T-helper 22 cell (primary cell): Measurements from ENCODE around the gene POLR2L.

Experiments used
- DNase-seq: peaks from one replicate; pipeline ENCODE4 v3.0.0-alpha.2; 2020; ENCODE audit warnings: low read depth

POLR2L gene

DNA sequence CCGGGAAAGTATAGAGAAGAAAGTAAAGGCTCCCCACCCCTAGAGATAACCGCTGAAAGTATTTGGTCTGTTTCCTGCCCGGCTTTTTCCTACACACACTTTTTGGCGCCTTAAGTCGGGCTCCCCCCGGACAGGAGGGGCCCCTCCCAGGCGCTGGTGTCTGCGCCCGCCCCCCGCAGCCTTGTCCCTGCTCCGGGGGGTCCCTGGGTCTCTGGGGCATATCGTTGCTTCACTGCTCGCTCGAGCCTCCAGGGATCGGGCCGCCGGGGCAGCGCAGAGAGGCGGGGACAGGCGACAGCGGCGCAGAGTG, 15.5 kb downstream of the POLR2L start:
- no peak for DNase-seq

DNA sequence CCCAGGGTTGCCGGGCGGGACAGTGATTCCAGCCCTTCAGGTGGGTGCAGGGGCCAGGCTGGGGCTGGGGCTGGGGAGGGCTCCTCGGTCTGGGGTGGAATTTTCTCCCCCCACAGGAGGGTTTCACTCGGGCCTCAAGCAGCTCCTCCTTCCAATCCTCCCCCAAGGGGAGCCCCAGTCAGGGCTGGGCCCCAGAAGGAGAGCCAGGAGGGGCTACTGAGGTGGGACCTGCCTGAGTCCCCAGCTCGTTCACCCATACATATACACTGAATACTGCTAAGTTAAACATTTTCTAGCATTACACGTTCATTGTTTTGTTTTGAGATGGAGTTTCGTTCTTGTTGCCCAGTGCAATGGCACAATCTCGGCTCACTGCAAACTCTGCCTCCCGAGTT, 16.1 kb downstream of the POLR2L start:
- no peak for DNase-seq

- DNase-seq = no peak
These were observed 16.7 kb downstream of the POLR2L start for GRCh38 chr11:825366-826226.

GRCh38 chr11:824942-825341, 17.4 kb downstream of the POLR2L start:
- no peak for DNase-seq

- no peak for DNase-seq
These were observed 17.9 kb downstream of the POLR2L start for GRCh38 chr11:824292-824880.

GRCh38 chr11:823441-824291, 18.7 kb downstream of the POLR2L start:
- no peak for DNase-seq

DNA sequence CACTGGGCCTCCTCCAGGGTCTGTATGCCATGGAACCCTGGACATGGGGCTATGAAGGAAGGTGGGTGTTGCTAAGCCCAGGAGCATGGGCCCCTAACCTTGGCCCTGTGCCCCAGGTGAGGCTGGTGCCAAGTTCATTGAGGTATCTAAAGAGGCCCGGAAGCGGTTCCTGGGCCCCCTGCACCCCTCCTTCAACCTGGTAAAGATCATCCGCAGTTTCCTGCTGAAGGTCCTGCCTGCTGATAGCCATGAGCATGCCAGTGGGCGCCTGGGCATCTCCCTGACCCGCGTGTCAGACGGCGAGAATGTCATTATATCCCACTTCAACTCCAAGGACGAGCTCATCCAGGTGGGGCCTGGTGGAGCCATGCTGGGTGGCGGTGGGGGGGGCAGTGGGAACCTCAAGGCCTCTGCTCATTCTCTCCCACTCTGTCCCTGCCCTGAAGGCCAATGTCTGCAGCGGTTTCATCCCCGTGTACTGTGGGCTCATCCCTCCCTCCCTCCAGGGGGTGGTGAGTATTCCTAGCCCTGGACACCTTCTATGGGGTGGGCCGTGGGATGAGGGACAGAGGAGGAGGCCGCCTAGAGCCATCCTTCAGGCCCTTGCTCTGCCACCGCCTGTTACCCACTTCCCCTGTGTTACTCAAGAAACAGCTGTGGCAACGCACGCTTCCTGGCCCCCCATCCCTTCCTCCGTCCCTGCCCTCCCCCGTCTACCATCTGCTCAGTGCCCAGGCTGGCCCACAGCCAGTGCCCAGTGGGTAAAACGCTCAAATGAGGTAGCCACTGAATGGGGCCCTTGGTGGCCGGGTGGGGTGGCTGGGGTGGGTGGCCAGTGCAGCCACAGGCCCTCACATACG, 20.6 kb downstream of the POLR2L start:
- no peak for DNase-seq

GRCh38 chr11:820655-821511, 21.4 kb downstream of the POLR2L start:
- no peak for DNase-seq

DNA sequence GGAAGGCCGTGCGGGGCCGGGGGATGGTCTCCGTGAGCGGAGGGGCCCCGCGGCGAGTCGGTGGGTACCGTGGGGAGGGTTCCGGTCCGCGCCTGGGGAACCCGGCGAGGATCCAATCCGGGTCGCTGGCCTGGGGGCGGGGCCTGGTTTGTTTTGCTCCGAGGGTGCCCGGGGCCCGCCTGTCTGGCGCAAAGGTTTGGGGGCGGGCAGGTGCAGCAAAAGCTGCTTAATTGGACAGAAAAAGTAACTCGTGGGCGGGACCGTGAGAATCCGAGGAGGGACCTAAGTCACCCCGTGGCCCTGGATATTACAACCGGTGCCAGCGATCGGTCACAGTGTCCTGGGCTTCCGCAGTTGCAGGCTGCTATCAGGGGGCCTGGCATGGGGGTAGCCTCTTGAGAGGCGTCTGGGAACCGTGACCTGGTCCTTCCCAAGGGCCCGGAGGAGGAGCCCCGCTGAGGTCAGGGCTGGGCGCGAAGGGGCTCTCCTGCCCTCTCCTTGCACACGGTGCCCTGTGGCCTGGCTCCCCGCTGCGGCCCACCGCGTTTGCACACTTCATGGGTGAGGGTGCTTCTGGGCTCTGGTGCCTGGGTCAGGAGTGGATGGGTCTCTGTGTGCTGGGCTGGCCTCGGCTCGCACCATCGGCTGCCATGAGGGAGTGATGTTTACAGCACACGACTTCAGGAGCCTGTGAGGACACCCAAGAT, 22.2 kb downstream of the POLR2L start:
- peak; percentile 94 for DNase-seq

- DNase-seq = peak; percentile 85
These were observed 23.0 kb downstream of the POLR2L start for GRCh38 chr11:819129-819931.

DNA sequence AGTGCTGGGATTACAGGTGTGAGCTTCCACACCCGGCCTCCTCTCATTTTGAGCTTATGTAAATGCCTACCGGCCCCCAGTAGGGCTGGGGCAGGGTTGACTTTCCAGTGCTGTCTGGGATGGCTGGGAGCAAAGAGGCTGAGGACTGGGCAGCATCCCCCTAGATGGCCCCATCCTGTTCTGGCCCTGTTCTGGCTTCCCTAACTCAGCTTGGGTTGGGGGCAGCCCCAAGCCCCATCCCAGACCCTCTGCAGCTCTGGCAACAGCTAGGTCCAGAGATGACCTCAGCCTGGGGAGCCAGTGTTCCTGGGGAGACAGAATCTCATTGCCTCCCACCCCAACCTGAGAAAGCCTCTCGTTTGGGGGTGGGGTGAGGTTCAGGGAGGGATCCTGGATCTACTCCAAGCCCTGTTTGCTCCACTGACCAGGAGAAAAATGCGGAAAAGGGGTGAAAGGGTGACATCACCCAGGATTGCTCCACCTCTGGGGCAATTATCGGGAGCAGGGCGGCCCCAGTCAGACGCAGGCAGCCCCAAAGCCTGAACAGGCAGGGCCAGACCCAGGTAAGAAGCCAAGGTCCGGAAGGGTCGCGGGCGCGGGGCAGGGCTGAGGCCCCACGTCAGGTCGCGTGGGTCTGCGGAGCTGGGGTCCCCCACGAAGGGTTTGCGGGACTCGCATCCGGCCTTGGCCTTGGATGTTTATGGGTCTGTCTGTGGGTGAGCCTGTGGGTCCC, 23.8 kb downstream of the POLR2L start, which contains the start of gene PNPLA2:
Gene PNPLA2, plus strand, starts transcription at position 519 of the 733 bp plus-strand sequence. CDS start 805 bp downstream, outside the sequence.
- DNase-seq = no peak

DNA sequence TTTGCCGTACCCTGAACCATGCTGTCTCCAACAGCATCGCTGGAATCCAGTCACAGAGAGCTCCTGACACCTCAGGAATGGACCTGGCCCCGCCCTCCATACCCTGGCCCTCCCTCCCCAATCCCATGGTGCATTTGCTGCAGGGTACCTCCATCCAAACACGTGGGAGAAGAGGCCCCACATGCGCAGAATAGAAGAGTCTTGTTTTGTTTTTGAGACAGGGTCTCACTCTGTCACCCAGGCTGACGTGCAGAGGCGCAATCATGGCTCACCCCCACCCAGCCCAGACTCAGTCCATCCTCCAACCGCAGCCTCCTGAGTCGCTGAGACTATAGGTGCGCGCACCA, 25.9 kb downstream of the POLR2L start:
- no peak for DNase-seq

DNA sequence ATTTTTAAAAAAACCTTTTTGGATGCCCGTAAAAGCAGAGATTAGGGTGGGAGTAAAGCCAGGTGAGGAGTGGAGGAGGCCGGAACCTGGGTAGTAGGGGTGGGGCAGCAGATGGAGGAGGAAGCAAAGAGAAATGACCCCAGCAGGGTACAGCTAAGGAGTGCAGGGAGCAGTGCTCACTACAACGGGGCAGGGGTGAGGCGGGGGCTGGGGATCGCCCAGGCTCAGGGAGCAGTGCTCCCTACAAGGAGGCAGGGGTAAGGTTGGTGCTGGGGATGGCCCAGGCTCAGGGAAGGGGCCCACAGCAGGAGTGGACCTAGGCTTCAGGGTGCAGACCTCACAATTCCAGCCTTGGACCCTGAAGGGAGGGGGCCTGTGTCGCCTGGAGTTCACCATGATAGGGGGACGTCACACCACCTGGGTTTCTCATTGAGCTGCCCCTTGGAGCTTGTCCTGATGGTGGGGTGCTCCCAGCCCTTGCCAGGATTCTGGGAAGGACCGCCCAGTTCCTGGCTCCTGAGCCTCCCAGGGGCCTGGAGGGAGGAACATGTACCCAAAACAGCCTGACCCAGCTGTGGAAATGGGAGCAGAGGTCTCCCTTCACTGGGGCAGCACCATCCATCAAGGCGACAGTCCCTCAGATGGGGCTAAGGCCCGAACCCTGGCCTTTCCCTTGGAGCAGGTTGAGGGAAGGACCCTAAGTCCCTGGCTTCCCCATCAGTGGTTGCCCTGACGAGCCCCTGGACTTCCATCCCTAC, 26.5 kb downstream of the POLR2L start:
- no peak for DNase-seq

DNA sequence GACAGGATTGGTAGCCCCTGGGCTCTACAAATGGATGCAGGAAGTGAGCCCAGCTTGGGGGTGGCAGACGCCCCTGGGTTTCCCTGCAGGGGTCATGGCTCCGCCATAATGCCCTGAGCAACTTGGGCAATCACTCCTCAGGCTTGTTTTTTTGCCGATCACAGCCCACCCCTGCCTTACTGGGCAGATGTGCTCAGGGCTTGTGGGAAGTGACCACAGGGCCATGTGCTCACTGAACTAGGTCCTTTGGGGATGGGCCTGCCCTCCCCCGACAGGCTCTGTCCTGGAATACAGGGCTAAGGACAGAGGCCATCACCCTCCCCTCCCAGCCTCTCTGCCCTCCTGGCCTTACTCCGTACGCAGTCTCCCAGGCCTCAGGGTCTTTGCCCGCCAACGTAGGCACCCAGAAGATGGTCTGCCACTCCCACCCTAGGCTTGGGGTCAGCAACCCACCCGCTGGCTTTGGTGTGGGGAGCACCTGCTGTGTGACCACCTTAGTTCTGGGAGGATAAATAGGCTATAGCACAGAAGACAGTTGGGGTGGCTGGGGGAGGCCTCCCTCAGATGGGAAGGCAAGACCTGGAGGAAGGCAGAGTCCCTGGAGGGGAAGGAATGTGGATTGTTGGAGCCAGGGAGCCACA, 28.8 kb downstream of the POLR2L start:
- no peak for DNase-seq

- DNase-seq = no peak
These were observed 29.3 kb downstream of the POLR2L start for GRCh38 chr11:813072-813455.

GRCh38 chr11:812390-812789, 29.9 kb downstream of the POLR2L start:
- no peak for DNase-seq

DNA sequence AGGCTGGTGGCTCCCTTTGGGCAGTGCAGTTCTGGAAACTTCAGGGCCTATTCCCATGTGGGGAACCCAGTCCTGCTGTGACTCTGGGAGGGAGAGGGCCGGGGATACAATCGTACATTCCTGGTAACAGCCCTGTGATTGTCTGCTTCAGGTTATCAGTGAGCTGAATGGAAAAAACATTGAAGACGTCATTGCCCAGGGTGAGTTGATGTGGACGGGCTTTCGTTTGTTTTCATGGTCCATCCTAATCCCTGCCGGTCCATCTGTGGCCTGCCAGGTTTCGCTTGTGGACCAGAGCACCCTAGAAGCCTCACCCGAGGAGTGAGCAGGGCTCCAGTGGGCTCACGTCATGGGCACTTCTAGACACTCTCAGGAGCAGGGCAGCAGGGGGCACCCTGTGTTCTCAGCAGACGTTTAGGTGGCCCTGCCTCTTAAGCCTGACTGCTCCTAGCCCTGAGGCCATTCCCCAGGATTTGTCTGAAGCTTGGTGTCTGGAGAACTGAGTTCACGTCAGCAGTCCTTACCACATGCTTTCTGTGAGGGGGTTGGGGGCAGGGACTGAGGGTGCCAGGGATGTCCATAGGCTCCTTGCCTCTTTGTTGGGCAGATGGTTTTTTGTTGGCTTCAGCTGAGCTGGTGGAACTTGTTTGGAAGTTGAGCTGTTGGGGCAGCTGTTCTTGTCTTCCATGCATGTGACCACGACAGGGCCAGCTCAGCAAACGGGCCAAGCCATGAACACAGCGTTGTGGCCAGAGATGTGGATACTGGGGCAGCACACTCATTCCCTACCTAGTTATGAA, 30.7 kb downstream of the POLR2L start:
- no peak for DNase-seq
